Heart left ventricle (tissue), 16 donors: ENCODE data around the gene NAPA. TPM values are rescaled to one million over a fixed set of nuclear protein-coding genes. Genes with fewer than 3 reads are reported as not detected.

Experiments
- ATAC-seq, 4 donors: fragments of 200-7000 bp; cut with Tn5 transposase; one replicate each; pipeline ENCODE4 v1.9.1; 2020 to 2022; ENCODE audit warnings: moderate library complexity in 4 of 4, mild to moderate bottlenecking in 3 of 4, moderate number of reproducible peaks in 1 of 4
- DNase-seq, 5 donors: peaks; one replicate each; pipeline ENCODE4 v3.0.0-alpha.2; 2020
- H3K27ac ChIP-seq, 12 donors: fragments of 200-600 bp; sonication (generic) in 4 of 12; one replicate each; pipeline versions ENCODE4 v1.5.0 to v1.8.0; 2016 to 2022; ENCODE audit warnings: mild to moderate bottlenecking in 2 of 12
- H3K27me3 ChIP-seq, 9 donors: fragments of 200-600 bp; sonication (generic) in 2 of 9; one replicate each; pipeline versions ENCODE4 v1.5.1 to v1.8.0; 2016 to 2022; ENCODE audit warnings: mild to moderate bottlenecking in 3 of 9
- H3K36me3 ChIP-seq, 9 donors: fragments of 200-600 bp; sonication (generic) in 2 of 9; one replicate each; pipeline versions ENCODE4 v1.5.0 to v1.8.0; 2018 to 2022; ENCODE audit warnings: mild to moderate bottlenecking in 2 of 9
- H3K4me1 ChIP-seq, 12 donors: fragments of 200-600 bp; sonication (generic) in 4 of 12; one replicate each; pipeline versions ENCODE4 v1.5.0 to v1.8.0; 2016 to 2022; ENCODE audit warnings: mild to moderate bottlenecking in 3 of 12
- H3K4me3 ChIP-seq, 12 donors: fragments of 200-600 bp; sonication (generic) in 4 of 12; one replicate each; pipeline versions ENCODE4 v1.5.0 to v1.8.0; 2017 to 2022; ENCODE audit warnings: mild to moderate bottlenecking in 9 of 12, moderate library complexity in 4 of 12
- H3K9me3 ChIP-seq, 12 donors: fragments of 200-600 bp; sonication (generic) in 4 of 12; one replicate each; pipeline versions ENCODE4 v1.5.0 to v1.8.0; 2016 to 2022; ENCODE audit warnings: mild to moderate bottlenecking in 1 of 12
- POLR2A ChIP-seq, 2 donors: fragments of 450-650 bp; IDR thresholded peaks; one replicate each; pipeline ENCODE4 v1.6.1; 2017; ENCODE audit warnings: antibody characterized with exemption in 2 of 2, mild to moderate bottlenecking in 2 of 2, moderate library complexity in 2 of 2
- WGBS, 4 donors: extraction: QIAGEN DNeasy Blood & Tissue Kit in 2 of 4; methylation state at CpG; one replicate each; pipeline versions ENCODE4 v1.1.5 to v1.1.7; 2013 to 2018; 5-methylcytosine and 5-hydroxymethylcytosine counted together
- intact Hi-C, 10 donors: fragments of 100-400 bp; cut with DNase I; formaldehyde crosslinking; loops; one replicate each; pipeline versions ENCODE4 v1.11.1 to v1.14.2; 2022
- polyA plus RNA-seq, 2 donors: library from polyadenylated mRNA; stranded (reverse); fragments of 200-250 nt; gene quantifications; one replicate each; pipeline ENCODE4 v1.2.3, GENCODE V29; 2013
- total RNA-seq, 9 donors: library from RNA; depleted of rRNA in 2 of 9; stranded (reverse); fragments of >200 nt in 2 of 9; fragmentation: NEBNext Ultra II Directional in 3 of 9; extraction: Animal tissue kit (Norgen Biotek cat#: 25700) in 3 of 9; gene quantifications; one replicate each; pipeline versions ENCODE4 v1.1.0 to v1.2.4, GENCODE V29; 2016 to 2023
- TF ChIP-seq, protein P1 (sequence below), 12 donors: fragments of 200-600 bp; sonication (generic) in 4 of 12; IDR thresholded peaks; one replicate each; pipeline versions ENCODE4 v1.5.0 to v1.8.0; 2018 to 2022; ENCODE audit warnings: antibody characterized with exemption in 12 of 12, mild to moderate bottlenecking in 5 of 12
- donor health status: ischemic (EF 13 %, LVEDD 7.1; RV severe dilation, severe dysfunction).
- donor health status: healthy with polysubstance abuse.
- donor health status: DM: no; HTN: yes; CAD: no.
- donor health status: DM: no; HTN: no; CAD: no.
- donor health status: ischemic (EF 25% LVEDD 6.9; RV normal size, moderate dysfunction).
- donor health status: ischemic (EF 25% LVEDD 5.7; RV mildly dilated, moderate dysfunction).
- donor health status: healthy.
- donor health status: DM: yes; HTN: yes; CAD: no.
- donor health status: ischemic (EF 35%, LVEDD 5.7; RV mildly dilated, moderate dysfunction).
- donor health status: nonischemic (EF 11% LVEDD 7.7; RV severe dilation, severe dysfunction).
- donor health status: DM: yes; HTN: yes; CAD: no.
- donor health status: PGD.
- donor health status: ischemic (EF 29% LVEDD 5.4; RV normal size, mild dysfunction).
- donor health status: nonischemic (EF 23%, LVEDD 6.1; RV moderate dilation, normal function).

NAPA gene
- total and polyA plus RNA-seq, 11 donors, result 113 to 238 (median 122) TPM

DNA sequence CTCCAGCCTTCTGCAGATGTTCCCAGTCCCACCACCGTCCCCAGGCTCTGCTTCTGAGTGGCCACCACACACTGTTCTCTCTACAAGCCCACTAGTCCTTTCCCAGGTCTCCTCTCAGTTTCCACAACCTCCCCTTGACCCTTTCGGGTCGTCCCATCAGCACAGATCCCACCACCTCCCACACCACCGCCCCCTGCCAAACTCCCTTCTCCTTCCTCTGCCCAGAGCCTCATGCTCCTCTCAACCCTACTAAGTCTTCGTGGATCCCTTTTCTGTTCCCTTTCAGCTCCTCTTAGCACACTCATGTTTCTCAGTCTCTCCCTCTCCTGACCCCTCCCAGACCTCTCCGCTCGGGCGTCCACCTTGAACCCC is 1.9 kb downstream of the NAPA start:
- WGBS, 4 donors, result 54 to 72% (median 64%) methylated on average over 8 of the region's 8 CpGs
- no peak for ATAC-seq
- DNase-seq, result no peak

DNA sequence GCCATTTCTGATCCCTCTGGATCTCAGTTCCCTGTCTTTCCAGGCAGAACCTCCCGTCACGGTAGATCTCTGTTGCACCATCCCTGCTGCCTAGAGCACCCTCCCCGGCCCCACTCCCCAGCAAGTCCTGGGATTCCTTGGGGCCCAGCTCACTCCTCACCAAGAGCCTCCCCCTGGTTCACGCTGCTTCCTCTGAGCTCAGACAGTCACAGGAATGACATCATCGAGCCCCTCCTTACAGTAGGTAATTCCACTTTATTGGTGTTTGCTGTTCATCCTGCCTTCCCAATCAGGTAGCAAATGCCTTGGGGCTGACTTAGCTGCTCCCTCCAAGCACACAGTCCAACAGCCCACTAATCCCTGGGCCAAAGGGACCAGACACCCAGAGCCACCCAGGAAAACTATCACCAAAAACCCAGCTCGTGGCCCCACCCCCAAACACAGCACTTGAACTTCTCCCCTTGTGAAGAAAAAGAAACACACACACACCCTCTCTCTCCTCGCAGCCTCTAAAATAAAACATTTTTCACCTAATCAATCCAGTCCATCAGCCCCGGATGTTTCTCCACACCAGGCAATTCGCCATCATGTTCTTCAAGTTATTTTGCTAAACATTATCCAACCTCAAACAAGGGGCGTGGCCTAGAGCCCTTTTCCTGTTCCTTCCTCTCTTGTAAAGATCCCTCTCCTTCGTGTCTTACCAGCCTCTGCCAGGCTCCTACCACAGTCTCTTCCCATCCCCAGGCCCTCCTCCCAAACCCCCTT is 2.5 kb downstream of the NAPA start:
- H3K27me3 ChIP-seq, result no peaks in the 10 kb centered on the region
- ATAC-seq (no peak), DNase-seq (peak in 1 of 5 donors; percentile 30)
- peaks cover 0 to 12% (median 0%) of the 10 kb centered on the region in 9 donors for H3K36me3 ChIP-seq
- peaks cover 17 to 78% (median 65%) of the 10 kb centered on the region in 12 donors for H3K4me1 ChIP-seq
- H3K4me3 ChIP-seq, result peak overlapping the region in 8 of 12 donors; percentile 74 to 98 (median 92)
- no peaks in the 10 kb centered on the region for H3K9me3 ChIP-seq
- peak overlapping the region in 11 of 12 donors; percentile 31 to 99 (median 82) for H3K27ac ChIP-seq
- TF ChIP-seq, protein P1, sequence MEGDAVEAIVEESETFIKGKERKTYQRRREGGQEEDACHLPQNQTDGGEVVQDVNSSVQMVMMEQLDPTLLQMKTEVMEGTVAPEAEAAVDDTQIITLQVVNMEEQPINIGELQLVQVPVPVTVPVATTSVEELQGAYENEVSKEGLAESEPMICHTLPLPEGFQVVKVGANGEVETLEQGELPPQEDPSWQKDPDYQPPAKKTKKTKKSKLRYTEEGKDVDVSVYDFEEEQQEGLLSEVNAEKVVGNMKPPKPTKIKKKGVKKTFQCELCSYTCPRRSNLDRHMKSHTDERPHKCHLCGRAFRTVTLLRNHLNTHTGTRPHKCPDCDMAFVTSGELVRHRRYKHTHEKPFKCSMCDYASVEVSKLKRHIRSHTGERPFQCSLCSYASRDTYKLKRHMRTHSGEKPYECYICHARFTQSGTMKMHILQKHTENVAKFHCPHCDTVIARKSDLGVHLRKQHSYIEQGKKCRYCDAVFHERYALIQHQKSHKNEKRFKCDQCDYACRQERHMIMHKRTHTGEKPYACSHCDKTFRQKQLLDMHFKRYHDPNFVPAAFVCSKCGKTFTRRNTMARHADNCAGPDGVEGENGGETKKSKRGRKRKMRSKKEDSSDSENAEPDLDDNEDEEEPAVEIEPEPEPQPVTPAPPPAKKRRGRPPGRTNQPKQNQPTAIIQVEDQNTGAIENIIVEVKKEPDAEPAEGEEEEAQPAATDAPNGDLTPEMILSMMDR (IDR thresholded peaks at IDR 0.05), result no peak
- no peak for TF ChIP-seq POLR2A (IDR thresholded peaks at IDR 0.05)
- 45 to 59% (median 52%) methylated on average over 11 of the region's 11 CpGs for WGBS, 4 donors
- intact Hi-C loops, result loop anchor here in 5 of 10 donors (5.0 to 10.0 kb wide), 3 partner anchors 95 to 185 kb away; partner anchors contain the start of gene BICRA (in 2 of the 5)

More for the DNA sequence above, 1.9 kb downstream of the NAPA start:
- Histone ChIP-seq H3K27ac (peak overlapping the region in 10 of 12 donors; percentile 1 to 99 (median 86)), H3K4me1 (peaks cover 17 to 72% (median 60%) of the 10 kb centered on the region in 12 donors), H3K9me3 (no peaks in the 10 kb centered on the region), H3K36me3 (peaks cover 0 to 12% (median 0%) of the 10 kb centered on the region in 9 donors), H3K27me3 (no peaks in the 10 kb centered on the region), H3K4me3 (peak overlapping the region in 9 of 12 donors; percentile 74 to 99 (median 94))
- TF ChIP-seq POLR2A (IDR thresholded peaks at IDR 0.05), result no peak
- TF ChIP-seq, protein P1 (IDR thresholded peaks at IDR 0.05), result no peak
- intact Hi-C loops, result loop anchor here in 5 of 10 donors (5.0 to 10.0 kb wide), 3 partner anchors 94 to 184 kb away; partner anchors contain the start of gene BICRA (in 2 of the 5)

DNA sequence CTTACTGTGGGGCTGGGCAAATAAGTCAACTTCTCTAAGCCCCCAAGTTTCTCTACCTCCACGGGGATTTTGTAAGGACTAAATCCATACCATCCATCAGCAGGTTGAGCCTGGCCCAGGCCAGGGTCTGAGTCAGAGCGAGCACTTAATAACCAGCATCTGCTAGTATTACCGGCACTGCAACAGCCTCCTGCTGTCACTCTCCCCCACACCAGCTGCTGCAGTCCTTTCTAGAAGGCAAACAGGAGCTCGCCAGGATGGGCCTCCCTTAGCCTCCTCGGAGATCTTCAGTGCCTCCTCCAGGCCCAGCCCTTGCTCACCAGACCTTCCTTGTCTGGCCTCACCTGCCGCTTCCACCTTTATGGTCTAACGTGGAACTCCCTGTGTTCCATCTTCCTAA is 3.2 kb downstream of the NAPA start:
- peak overlapping the region in 11 of 12 donors; percentile 31 to 99 (median 82) for H3K27ac ChIP-seq
- peaks cover 0 to 18% (median 0%) of the 10 kb centered on the region in 9 donors for H3K36me3 ChIP-seq
- peaks cover 18 to 85% (median 70%) of the 10 kb centered on the region in 12 donors for H3K4me1 ChIP-seq
- WGBS, 4 donors, result 56 to 70% (median 65%) methylated on average over 6 to 7 of the region's 7 CpGs
- TF ChIP-seq POLR2A (IDR thresholded peaks at IDR 0.05), result no peak
- TF ChIP-seq, protein P1 (IDR thresholded peaks at IDR 0.05), result no peak
- intact Hi-C loops, result loop anchor here in 5 of 10 donors (5.0 to 10.0 kb wide), 3 partner anchors 96 to 186 kb away; partner anchors contain the start of gene BICRA (in 2 of the 5)
- ATAC-seq (no peak), DNase-seq (peak in 2 of 5 donors; percentile 24 to 56)
- H3K4me3 ChIP-seq, result peak overlapping the region in 4 of 12 donors; percentile 74 to 98 (median 92)
- H3K27me3 ChIP-seq, result no peaks in the 10 kb centered on the region
- H3K9me3 ChIP-seq, result no peaks in the 10 kb centered on the region

DNA sequence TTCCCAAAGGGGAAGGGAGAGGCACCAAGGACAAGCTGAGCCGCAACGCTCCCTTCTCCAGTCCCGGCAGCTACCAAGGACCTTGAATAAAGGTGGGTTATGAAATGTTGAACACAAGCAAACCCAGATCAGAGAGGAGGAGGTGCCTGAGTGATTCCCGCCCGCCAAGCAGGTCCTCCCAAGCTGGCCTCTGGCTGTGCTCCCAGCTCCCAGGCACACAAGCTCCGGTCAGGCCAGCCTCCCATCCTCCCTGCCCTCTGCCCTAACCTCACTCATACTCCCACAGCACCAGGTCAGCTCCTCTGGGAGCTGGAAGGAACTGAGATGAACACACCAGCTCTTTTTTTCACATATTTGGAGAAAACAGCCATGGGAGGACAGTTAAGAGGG is 3.7 kb downstream of the NAPA start:
- H3K27me3 ChIP-seq, result no peaks in the 10 kb centered on the region
- peak in 4 of 5 donors; percentile 57 to 81 (median 70) for DNase-seq
- peak overlapping the region in 11 of 12 donors; percentile 49 to 99 (median 82) for H3K27ac ChIP-seq
- no peaks in the 10 kb centered on the region for H3K9me3 ChIP-seq
- no peak for ATAC-seq
- H3K4me1 ChIP-seq, result peaks cover 21 to 89% (median 74%) of the 10 kb centered on the region in 12 donors
- TF ChIP-seq POLR2A (IDR thresholded peaks at IDR 0.05), result no peak
- TF ChIP-seq, protein P1 (IDR thresholded peaks at IDR 0.05), result no peak
- intact Hi-C loops, result loop anchor here in 5 of 10 donors (5.0 to 10.0 kb wide), 3 partner anchors 96 to 186 kb away; partner anchors contain the start of gene BICRA (in 2 of the 5)
- H3K4me3 ChIP-seq, result peak overlapping the region in 3 of 12 donors; percentile 16 to 95 (median 29)
- WGBS, 4 donors, result 29 to 52% (median 37%) methylated on average over 6 of the region's 6 CpGs
- peaks cover 0 to 23% (median 0%) of the 10 kb centered on the region in 9 donors for H3K36me3 ChIP-seq
